NB4 (cell line): ENCODE results near the gene SLC45A1.

Source experiments
- CTCF ChIP-seq: IDR thresholded peaks from one replicate; pipeline ENCODE4 v1.5.1; 2012; ENCODE audit warnings: low read depth, low read length
- MAX ChIP-seq: IDR thresholded peaks from 2 replicates; pipeline ENCODE4 v1.6.1; 2011; ENCODE audit warnings: low read depth, low read length
- MYC ChIP-seq: IDR thresholded peaks from 2 replicates; pipeline ENCODE4 v1.6.1; 2011; ENCODE audit warnings: low read depth, low read length
- POLR2A ChIP-seq: IDR thresholded peaks from 2 replicates; pipeline ENCODE4 v1.6.1; 2011; ENCODE audit warnings: mild to moderate bottlenecking; ENCODE audit not compliant: insufficient read length; ENCODE audit errors: extremely low read depth

- TF ChIP-seq CTCF (no peak), POLR2A (no peak), MAX (no peak), MYC (no peak)
Observed at GRCh38 chr1:8326265-8326664, 8.4 kb downstream of the SLC45A1 start.
